ENCODE results near the gene SELPLG. TPM values are rescaled to one million over a fixed set of nuclear protein-coding genes. Genes with fewer than 3 reads are reported as not detected.
"Not testable (repeated sequence)": the region's sequence is repeated elsewhere in the genome, so short reads cannot be mapped to it uniquely, and the experiment has no call there.

The SELPLG gene
- total and polyA plus RNA-seq, 4 donors, result 2.1 to 9.6 (median 4.8) TPM

GRCh38 chr12:108633081-108633533 is 587 bp downstream of the SELPLG start:
- no peak for DNase-seq (ENCODE audit: low spot score)
- no peak for TF ChIP-seq HNF4A (conservative IDR thresholded peaks at IDR 0.05)
- no peak for TF ChIP-seq RXRA (IDR thresholded peaks at IDR 0.05)
- H3K36me3 ChIP-seq (ENCODE audit: control insufficient read depth in 4 of 4, insufficient read depth in 3 of 4, low read depth in 1 of 4, low read length in 3 of 4), result no peaks in the 10 kb centered on the region
- H3K4me3 ChIP-seq (ENCODE audit: low read depth in 1 of 3, low read length in 3 of 3), result peak overlapping the region in 1 of 3 donors; percentile 5
- H3K27me3 ChIP-seq (ENCODE audit: control insufficient read depth in 4 of 4, insufficient read depth in 4 of 4, low read length in 3 of 4), result peaks cover 0 to 2% (median 0%) of the 10 kb centered on the region in 4 donors
- H3K4me1 ChIP-seq (ENCODE audit: control insufficient read depth in 4 of 4, insufficient read depth in 4 of 4, low read length in 3 of 4), result peaks cover 0 to 2% (median 0%) of the 10 kb centered on the region in 4 donors
- peak overlapping the region; percentile 44 to 45 for H3K9ac ChIP-seq (ENCODE audit: low read depth in 1 of 2, low read length in 2 of 2)
- H3K27ac ChIP-seq (ENCODE audit: low read depth in 1 of 2, low read length in 2 of 2), result peak overlapping the region; percentile 45 to 51
- WGBS, result 80% methylated on average over 7 of the region's 7 CpGs
- no peaks in the 10 kb centered on the region for H3K9me3 ChIP-seq (ENCODE audit: control insufficient read depth in 4 of 4, low read length in 3 of 4)

DNA sequence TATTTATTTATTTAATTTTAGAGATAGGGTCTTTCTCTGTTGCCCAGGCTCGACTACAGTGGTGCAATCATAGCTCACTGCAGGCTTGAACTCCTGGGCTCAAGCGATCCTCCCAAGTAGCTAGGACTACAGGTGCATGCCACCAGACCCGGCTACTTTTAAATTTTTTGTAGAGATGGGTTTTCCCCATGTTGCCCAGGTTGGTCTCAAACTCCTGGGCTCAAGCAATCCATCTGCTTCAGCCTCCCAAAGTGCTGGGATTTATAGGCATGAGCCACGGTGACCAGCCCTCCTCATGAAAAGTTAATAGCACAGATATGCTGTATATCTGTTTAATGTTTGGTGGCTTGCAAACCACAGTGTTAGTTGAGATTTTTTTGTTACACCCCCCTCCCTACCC is 2.4 kb downstream of the SELPLG start:
- DNase-seq (ENCODE audit: low spot score); H3K9me3 ChIP-seq (ENCODE audit: control insufficient read depth in 4 of 4, low read length in 3 of 4); H3K4me3 ChIP-seq (ENCODE audit: low read depth in 1 of 3, low read length in 3 of 3); H3K4me1 ChIP-seq (ENCODE audit: control insufficient read depth in 4 of 4, insufficient read depth in 4 of 4, low read length in 3 of 4); H3K9ac ChIP-seq (ENCODE audit: low read depth in 1 of 2, low read length in 2 of 2); H3K27ac ChIP-seq (ENCODE audit: low read depth in 1 of 2, low read length in 2 of 2); H3K36me3 ChIP-seq (ENCODE audit: control insufficient read depth in 4 of 4, insufficient read depth in 3 of 4, low read depth in 1 of 4, low read length in 3 of 4); H3K27me3 ChIP-seq (ENCODE audit: control insufficient read depth in 4 of 4, insufficient read depth in 4 of 4, low read length in 3 of 4): not testable (repeated sequence)
- WGBS, result 93% methylated on average over 4 of the region's 4 CpGs

DNA sequence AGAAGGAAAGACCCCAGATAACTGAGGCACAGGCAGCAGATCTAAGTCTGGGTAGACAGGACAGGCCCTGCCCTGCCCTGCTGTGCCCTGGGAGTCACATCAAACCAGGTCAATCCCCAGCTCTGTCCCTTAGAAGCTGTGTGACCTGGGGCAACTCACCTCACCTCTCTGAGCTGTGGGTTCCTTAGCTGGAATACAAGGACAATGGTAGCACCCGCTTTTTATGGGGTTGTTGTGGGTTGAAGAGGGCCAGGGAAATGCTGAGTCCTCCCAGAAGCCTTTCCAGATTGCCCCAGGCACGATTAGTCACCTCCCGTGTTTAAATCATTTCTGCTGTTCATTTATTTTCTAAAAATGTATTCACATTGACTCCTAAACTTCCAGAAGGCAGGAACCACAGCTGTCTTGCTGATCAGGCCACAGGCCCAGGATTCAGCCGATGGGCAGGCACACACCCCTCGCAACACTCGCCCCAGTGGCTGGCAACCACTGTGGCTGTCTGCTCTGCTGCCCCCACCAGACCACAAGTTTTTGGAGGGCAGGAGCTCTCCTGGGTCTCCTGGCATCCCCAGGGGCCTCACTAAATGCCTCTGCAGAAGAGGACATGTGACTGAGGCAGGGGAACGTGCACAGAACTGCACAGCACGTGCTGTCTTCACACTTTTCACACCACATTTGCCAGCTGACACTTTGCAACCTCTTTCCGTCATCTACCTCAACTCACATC is 3.0 kb downstream of the SELPLG start:
- H3K27me3 ChIP-seq (ENCODE audit: control insufficient read depth in 4 of 4, insufficient read depth in 4 of 4, low read length in 3 of 4), result no peaks in the 10 kb centered on the region
- no peaks in the 10 kb centered on the region for H3K9me3 ChIP-seq (ENCODE audit: control insufficient read depth in 4 of 4, low read length in 3 of 4)
- no peak for DNase-seq (ENCODE audit: low spot score)
- H3K4me3 ChIP-seq (ENCODE audit: low read depth in 1 of 3, low read length in 3 of 3), result no peak overlapping the region
- H3K9ac ChIP-seq (ENCODE audit: low read depth in 1 of 2, low read length in 2 of 2), result no peak overlapping the region
- peaks cover 0 to 2% (median 0%) of the 10 kb centered on the region in 4 donors for H3K4me1 ChIP-seq (ENCODE audit: control insufficient read depth in 4 of 4, insufficient read depth in 4 of 4, low read length in 3 of 4)
- no peak for TF ChIP-seq HNF4A (conservative IDR thresholded peaks at IDR 0.05)
- TF ChIP-seq FOXA1 (IDR thresholded peaks at IDR 0.05), result no peak
- no peak for TF ChIP-seq JUND (IDR thresholded peaks at IDR 0.05)
- TF ChIP-seq, protein P1, sequence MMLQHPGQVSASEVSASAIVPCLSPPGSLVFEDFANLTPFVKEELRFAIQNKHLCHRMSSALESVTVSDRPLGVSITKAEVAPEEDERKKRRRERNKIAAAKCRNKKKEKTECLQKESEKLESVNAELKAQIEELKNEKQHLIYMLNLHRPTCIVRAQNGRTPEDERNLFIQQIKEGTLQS (IDR thresholded peaks at IDR 0.05), result no peak
- TF ChIP-seq EGR1 (IDR thresholded peaks at IDR 0.05; ENCODE audit: low read depth in 2 of 2), result no peak
- no peak for TF ChIP-seq MAX (IDR thresholded peaks at IDR 0.05)
- no peak for TF ChIP-seq NR2F2 (IDR thresholded peaks at IDR 0.05)
- TF ChIP-seq, protein P2, sequence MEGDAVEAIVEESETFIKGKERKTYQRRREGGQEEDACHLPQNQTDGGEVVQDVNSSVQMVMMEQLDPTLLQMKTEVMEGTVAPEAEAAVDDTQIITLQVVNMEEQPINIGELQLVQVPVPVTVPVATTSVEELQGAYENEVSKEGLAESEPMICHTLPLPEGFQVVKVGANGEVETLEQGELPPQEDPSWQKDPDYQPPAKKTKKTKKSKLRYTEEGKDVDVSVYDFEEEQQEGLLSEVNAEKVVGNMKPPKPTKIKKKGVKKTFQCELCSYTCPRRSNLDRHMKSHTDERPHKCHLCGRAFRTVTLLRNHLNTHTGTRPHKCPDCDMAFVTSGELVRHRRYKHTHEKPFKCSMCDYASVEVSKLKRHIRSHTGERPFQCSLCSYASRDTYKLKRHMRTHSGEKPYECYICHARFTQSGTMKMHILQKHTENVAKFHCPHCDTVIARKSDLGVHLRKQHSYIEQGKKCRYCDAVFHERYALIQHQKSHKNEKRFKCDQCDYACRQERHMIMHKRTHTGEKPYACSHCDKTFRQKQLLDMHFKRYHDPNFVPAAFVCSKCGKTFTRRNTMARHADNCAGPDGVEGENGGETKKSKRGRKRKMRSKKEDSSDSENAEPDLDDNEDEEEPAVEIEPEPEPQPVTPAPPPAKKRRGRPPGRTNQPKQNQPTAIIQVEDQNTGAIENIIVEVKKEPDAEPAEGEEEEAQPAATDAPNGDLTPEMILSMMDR (IDR thresholded peaks at IDR 0.05; ENCODE audit: low read depth, low read length, missing input control), result no peak
- TF ChIP-seq FOXA2 (IDR thresholded peaks at IDR 0.05), result no peak
- TF ChIP-seq, protein P3, sequence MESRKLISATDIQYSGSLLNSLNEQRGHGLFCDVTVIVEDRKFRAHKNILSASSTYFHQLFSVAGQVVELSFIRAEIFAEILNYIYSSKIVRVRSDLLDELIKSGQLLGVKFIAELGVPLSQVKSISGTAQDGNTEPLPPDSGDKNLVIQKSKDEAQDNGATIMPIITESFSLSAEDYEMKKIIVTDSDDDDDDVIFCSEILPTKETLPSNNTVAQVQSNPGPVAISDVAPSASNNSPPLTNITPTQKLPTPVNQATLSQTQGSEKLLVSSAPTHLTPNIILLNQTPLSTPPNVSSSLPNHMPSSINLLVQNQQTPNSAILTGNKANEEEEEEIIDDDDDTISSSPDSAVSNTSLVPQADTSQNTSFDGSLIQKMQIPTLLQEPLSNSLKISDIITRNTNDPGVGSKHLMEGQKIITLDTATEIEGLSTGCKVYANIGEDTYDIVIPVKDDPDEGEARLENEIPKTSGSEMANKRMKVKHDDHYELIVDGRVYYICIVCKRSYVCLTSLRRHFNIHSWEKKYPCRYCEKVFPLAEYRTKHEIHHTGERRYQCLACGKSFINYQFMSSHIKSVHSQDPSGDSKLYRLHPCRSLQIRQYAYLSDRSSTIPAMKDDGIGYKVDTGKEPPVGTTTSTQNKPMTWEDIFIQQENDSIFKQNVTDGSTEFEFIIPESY (IDR thresholded peaks at IDR 0.05), result no peak
- no peak for TF ChIP-seq SP1 (IDR thresholded peaks at IDR 0.05)
- TF ChIP-seq HNF4G (IDR thresholded peaks at IDR 0.05), result no peak
- TF ChIP-seq RXRA (IDR thresholded peaks at IDR 0.05), result no peak
- TF ChIP-seq RAD21 (IDR thresholded peaks at IDR 0.05), result no peak
- TF ChIP-seq, protein P4, sequence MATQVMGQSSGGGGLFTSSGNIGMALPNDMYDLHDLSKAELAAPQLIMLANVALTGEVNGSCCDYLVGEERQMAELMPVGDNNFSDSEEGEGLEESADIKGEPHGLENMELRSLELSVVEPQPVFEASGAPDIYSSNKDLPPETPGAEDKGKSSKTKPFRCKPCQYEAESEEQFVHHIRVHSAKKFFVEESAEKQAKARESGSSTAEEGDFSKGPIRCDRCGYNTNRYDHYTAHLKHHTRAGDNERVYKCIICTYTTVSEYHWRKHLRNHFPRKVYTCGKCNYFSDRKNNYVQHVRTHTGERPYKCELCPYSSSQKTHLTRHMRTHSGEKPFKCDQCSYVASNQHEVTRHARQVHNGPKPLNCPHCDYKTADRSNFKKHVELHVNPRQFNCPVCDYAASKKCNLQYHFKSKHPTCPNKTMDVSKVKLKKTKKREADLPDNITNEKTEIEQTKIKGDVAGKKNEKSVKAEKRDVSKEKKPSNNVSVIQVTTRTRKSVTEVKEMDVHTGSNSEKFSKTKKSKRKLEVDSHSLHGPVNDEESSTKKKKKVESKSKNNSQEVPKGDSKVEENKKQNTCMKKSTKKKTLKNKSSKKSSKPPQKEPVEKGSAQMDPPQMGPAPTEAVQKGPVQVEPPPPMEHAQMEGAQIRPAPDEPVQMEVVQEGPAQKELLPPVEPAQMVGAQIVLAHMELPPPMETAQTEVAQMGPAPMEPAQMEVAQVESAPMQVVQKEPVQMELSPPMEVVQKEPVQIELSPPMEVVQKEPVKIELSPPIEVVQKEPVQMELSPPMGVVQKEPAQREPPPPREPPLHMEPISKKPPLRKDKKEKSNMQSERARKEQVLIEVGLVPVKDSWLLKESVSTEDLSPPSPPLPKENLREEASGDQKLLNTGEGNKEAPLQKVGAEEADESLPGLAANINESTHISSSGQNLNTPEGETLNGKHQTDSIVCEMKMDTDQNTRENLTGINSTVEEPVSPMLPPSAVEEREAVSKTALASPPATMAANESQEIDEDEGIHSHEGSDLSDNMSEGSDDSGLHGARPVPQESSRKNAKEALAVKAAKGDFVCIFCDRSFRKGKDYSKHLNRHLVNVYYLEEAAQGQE (IDR thresholded peaks at IDR 0.05), result no peak
- no peak for TF ChIP-seq GABPA (IDR thresholded peaks at IDR 0.05 in 1 of 2, conservative IDR thresholded peaks at IDR 0.05 in 1 of 2)
- TF ChIP-seq TAF1 (conservative IDR thresholded peaks at IDR 0.05), result no peak
- TF ChIP-seq YY1 (IDR thresholded peaks at IDR 0.05), result no peak
- peak overlapping the region in 1 of 2 donors; percentile 22 for H3K27ac ChIP-seq (ENCODE audit: low read depth in 1 of 2, low read length in 2 of 2)
- 68% methylated on average over 9 of the region's 9 CpGs for WGBS
- no peaks in the 10 kb centered on the region for H3K36me3 ChIP-seq (ENCODE audit: control insufficient read depth in 4 of 4, insufficient read depth in 3 of 4, low read depth in 1 of 4, low read length in 3 of 4)

Measured in liver (tissue), 9 donors.